Measurements from ENCODE around the gene TSPAN14.
A peak's percentile ranks its signal among the peaks of the same experiment; 100 is the strongest.

The TSPAN14 gene

GRCh38 chr10:80518143-80518806, 64.2 kb downstream of the TSPAN14 start:
- Histone ChIP-seq H3K27ac (replicated peaks) (no peak overlapping the region), H3K4me3 (replicated peaks; ENCODE audit: insufficient read depth, low read length) (no peak overlapping the region)
- TF ChIP-seq REST (IDR thresholded peaks at IDR 0.05; ENCODE audit: insufficient replicate concordance, low read depth), result no peak
- no peak for TF ChIP-seq GABPA (IDR thresholded peaks at IDR 0.05; ENCODE audit: low read depth)
- no peak for TF ChIP-seq CTCF (IDR thresholded peaks at IDR 0.05; ENCODE audit: insufficient read depth, low read length)
- TF ChIP-seq POLR2AphosphoS5 (IDR thresholded peaks at IDR 0.05; ENCODE audit: low read depth), result no peak
- no peak for TF ChIP-seq SPI1 (IDR thresholded peaks at IDR 0.05; ENCODE audit: borderline replicate concordance, low read depth)

GRCh38 chr10:80518807-80519360, 64.8 kb downstream of the TSPAN14 start:
- TF ChIP-seq GABPA (IDR thresholded peaks at IDR 0.05; ENCODE audit: low read depth) (no peak), SPI1 (IDR thresholded peaks at IDR 0.05; ENCODE audit: borderline replicate concordance, low read depth) (peak; percentile 32; the same call in 1 of the 2 replicates), CTCF (IDR thresholded peaks at IDR 0.05; ENCODE audit: insufficient read depth, low read length) (no peak)
- H3K27me3 ChIP-seq (ENCODE audit: insufficient read depth, poor library complexity, severe bottlenecking), result no peaks in the 10 kb centered on the region
- H3K27ac ChIP-seq (replicated peaks), result no peak overlapping the region
- no peak for DNase-seq (ENCODE audit: low read depth in 1 of 2, low spot score in 1 of 2)
- no peak overlapping the region for H3K4me3 ChIP-seq (replicated peaks; ENCODE audit: insufficient read depth, low read length)

More at GRCh38 chr10:80518143-80518806, 64.2 kb downstream of the TSPAN14 start:
- no peak for DNase-seq (ENCODE audit: low read depth in 1 of 2, low spot score in 1 of 2)
- H3K27me3 ChIP-seq (ENCODE audit: insufficient read depth, poor library complexity, severe bottlenecking), result no peaks in the 10 kb centered on the region

- Histone ChIP-seq H3K27me3 (ENCODE audit: insufficient read depth, poor library complexity, severe bottlenecking) (no peaks in the 10 kb centered on the region), H3K27ac (replicated peaks) (no peak overlapping the region), H3K4me3 (replicated peaks; ENCODE audit: insufficient read depth, low read length) (no peak overlapping the region)
- no peak for TF ChIP-seq GABPA (IDR thresholded peaks at IDR 0.05; ENCODE audit: low read depth)
- no peak for TF ChIP-seq CTCF (IDR thresholded peaks at IDR 0.05; ENCODE audit: insufficient read depth, low read length)
- TF ChIP-seq SPI1 (IDR thresholded peaks at IDR 0.05; ENCODE audit: borderline replicate concordance, low read depth), result no peak
- no peak for TF ChIP-seq REST (IDR thresholded peaks at IDR 0.05; ENCODE audit: insufficient replicate concordance, low read depth)
- TF ChIP-seq POLR2AphosphoS5 (IDR thresholded peaks at IDR 0.05; ENCODE audit: low read depth), result no peak
- DNase-seq (ENCODE audit: low read depth in 1 of 2, low spot score in 1 of 2), result no peak
Observed at GRCh38 chr10:80519936-80520650, 66.0 kb downstream of the TSPAN14 start.

All from HL-60 (cell line).